ENCODE data around the gene ARHGDIG. TPM values are rescaled to one million over a fixed set of nuclear protein-coding genes. Genes with fewer than 3 reads are reported as not detected.

Gene ARHGDIG
- total RNA-seq, 1 experiment from 2014 or later = 5.9 TPM

GRCh38 chr16:289395-289997, 9.1 kb downstream of the ARHGDIG start:
- no CpG with 5 or more reads among the region's 22 CpGs for WGBS (ENCODE audit: extremely low coverage, insufficient read length, low lambda C conversion rate)
- Histone ChIP-seq H4K91ac (ENCODE audit: insufficient read length, low read depth, low read length) (no peak overlapping the region), H2BK5ac (ENCODE audit: insufficient read length, low read length) (no peak overlapping the region), H3K4me1 (ENCODE audit: insufficient read depth, low read length) (no peaks in the 10 kb centered on the region), H4K5ac (ENCODE audit: insufficient read length, low read depth, low read length) (no peak overlapping the region), H2BK12ac (ENCODE audit: insufficient read length, low read depth, low read length) (no peak overlapping the region), H3K9me3 (ENCODE audit: control insufficient read depth, low read depth, low read length) (no peaks in the 10 kb centered on the region), H3K23ac (ENCODE audit: insufficient read length, low read depth, low read length) (no peak overlapping the region), H2BK20ac (ENCODE audit: low read depth, low read length, poor library complexity, severe bottlenecking) (no peak overlapping the region), H3K27me3 (ENCODE audit: insufficient read depth, low read length) (no peaks in the 10 kb centered on the region), H2BK120ac (ENCODE audit: low read depth, low read length, poor library complexity, severe bottlenecking) (no peak overlapping the region), H3K79me2 (ENCODE audit: insufficient read depth, low read length) (no peaks in the 10 kb centered on the region), H3K4ac (ENCODE audit: low read depth, low read length) (no peak overlapping the region), H4K20me1 (ENCODE audit: control insufficient read depth, insufficient read depth, insufficient read length) (no peaks in the 10 kb centered on the region), H3K18ac (ENCODE audit: insufficient read length, low read depth, low read length) (no peak overlapping the region), H3T11ph (ENCODE audit: low read length) (no peak overlapping the region), H3K27ac (ENCODE audit: insufficient read length, low read depth, low read length) (no peak overlapping the region), H3K56ac (ENCODE audit: insufficient read length, low read depth, low read length) (no peak overlapping the region), H4K8ac (replicated peaks; ENCODE audit: insufficient read length, low read depth, low read length) (no peak overlapping the region), H2AFZ (ENCODE audit: low read length) (no peak overlapping the region), H2BK15ac (ENCODE audit: low read depth, low read length) (no peak overlapping the region), H3K79me1 (ENCODE audit: insufficient read depth, low read depth, low read length, poor library complexity, severe bottlenecking) (no peaks in the 10 kb centered on the region), H3K23me2 (ENCODE audit: insufficient read length, low read depth, low read length, poor library complexity, severe bottlenecking) (no peaks in the 10 kb centered on the region), H3K14ac (ENCODE audit: insufficient read depth, low read length) (no peak overlapping the region), H3K4me2 (ENCODE audit: insufficient read depth, insufficient read length, low read length) (no peak overlapping the region), H2AK5ac (ENCODE audit: insufficient read length, low read length) (no peak overlapping the region), H3K9ac (ENCODE audit: extremely low read depth, insufficient read length, low read length) (no peak overlapping the region)
- DNase-seq = no peak
- no peaks in the 10 kb centered on the region for H3K4me1 Mint-ChIP-seq
- H3K4me3 Mint-ChIP-seq = no peak overlapping the region
- H3K9me3 Mint-ChIP-seq = peaks cover 8 to 12% of the 10 kb centered on the region in 2 experiments
- no peak overlapping the region for H3K27ac Mint-ChIP-seq
- no peaks in the 10 kb centered on the region for H3K27me3 Mint-ChIP-seq (ENCODE audit: low read depth)
- peaks cover 26 to 50% (median 48%) of the 10 kb centered on the region in 3 experiments for H3K36me3 Mint-ChIP-seq (ENCODE audit: insufficient read depth in 1 of 3, low read depth in 3 of 3)
- TF ChIP-seq, protein P1, sequence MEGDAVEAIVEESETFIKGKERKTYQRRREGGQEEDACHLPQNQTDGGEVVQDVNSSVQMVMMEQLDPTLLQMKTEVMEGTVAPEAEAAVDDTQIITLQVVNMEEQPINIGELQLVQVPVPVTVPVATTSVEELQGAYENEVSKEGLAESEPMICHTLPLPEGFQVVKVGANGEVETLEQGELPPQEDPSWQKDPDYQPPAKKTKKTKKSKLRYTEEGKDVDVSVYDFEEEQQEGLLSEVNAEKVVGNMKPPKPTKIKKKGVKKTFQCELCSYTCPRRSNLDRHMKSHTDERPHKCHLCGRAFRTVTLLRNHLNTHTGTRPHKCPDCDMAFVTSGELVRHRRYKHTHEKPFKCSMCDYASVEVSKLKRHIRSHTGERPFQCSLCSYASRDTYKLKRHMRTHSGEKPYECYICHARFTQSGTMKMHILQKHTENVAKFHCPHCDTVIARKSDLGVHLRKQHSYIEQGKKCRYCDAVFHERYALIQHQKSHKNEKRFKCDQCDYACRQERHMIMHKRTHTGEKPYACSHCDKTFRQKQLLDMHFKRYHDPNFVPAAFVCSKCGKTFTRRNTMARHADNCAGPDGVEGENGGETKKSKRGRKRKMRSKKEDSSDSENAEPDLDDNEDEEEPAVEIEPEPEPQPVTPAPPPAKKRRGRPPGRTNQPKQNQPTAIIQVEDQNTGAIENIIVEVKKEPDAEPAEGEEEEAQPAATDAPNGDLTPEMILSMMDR (conservative IDR thresholded peaks at IDR 0.05) = no peak

All from H9 (cell line).